Measurements from ENCODE around the gene RAB7A. TPM values are rescaled to one million over a fixed set of nuclear protein-coding genes. Genes with fewer than 3 reads are reported as not detected.

Gene RAB7A
- total RNA-seq, 1 donor from 2014 or later, result 90.3 TPM

DNA sequence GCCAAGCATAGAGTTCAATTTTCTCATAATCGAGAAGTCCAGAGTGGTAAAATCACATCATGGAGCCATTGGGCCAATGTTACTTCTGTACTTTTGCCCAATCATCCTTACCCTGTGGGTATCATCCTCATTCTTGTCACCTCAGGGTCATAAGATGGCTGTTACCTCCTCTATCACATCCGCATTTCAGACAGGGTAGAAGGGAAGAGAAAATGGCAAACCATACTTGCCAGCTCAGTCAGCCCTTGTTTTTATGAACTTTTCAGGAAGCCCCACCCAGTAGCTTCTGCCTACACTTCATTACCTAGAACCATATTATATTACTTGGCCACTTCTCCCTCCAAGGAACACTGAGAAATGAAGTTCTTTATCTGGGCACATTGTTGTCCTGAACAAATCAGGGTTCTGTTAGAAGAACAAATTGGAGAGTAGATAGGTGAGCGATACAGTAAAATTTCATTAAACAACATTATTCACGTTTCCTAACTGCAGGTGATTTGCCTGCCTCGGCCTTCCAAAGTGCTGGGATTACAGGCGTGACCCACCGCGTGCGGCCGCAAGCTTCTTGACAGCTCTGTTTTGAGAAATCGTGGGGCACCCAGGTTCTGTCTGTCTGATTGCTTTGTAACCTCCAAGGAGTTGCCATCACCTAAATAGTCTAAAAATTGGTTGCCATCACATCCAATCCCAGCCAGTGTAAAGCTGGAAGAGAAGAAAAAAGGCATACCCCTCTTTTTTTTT, 40.8 kb upstream of the RAB7A start:
- Histone ChIP-seq H3K27ac (no peak overlapping the region), H3K4me1 (no peaks in the 10 kb centered on the region), H3K36me3 (no peaks in the 10 kb centered on the region), H3K9me3 (no peaks in the 10 kb centered on the region), H3K27me3 (no peaks in the 10 kb centered on the region), H3K4me3 (no peak overlapping the region)
- intact Hi-C loops (cut with DNase I), result no loop called here
- TF ChIP-seq, protein P1, sequence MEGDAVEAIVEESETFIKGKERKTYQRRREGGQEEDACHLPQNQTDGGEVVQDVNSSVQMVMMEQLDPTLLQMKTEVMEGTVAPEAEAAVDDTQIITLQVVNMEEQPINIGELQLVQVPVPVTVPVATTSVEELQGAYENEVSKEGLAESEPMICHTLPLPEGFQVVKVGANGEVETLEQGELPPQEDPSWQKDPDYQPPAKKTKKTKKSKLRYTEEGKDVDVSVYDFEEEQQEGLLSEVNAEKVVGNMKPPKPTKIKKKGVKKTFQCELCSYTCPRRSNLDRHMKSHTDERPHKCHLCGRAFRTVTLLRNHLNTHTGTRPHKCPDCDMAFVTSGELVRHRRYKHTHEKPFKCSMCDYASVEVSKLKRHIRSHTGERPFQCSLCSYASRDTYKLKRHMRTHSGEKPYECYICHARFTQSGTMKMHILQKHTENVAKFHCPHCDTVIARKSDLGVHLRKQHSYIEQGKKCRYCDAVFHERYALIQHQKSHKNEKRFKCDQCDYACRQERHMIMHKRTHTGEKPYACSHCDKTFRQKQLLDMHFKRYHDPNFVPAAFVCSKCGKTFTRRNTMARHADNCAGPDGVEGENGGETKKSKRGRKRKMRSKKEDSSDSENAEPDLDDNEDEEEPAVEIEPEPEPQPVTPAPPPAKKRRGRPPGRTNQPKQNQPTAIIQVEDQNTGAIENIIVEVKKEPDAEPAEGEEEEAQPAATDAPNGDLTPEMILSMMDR (IDR thresholded peaks at IDR 0.05), result no peak
- DNase-seq (ENCODE audit: low spot score in 2 of 2), result no peak

DNA sequence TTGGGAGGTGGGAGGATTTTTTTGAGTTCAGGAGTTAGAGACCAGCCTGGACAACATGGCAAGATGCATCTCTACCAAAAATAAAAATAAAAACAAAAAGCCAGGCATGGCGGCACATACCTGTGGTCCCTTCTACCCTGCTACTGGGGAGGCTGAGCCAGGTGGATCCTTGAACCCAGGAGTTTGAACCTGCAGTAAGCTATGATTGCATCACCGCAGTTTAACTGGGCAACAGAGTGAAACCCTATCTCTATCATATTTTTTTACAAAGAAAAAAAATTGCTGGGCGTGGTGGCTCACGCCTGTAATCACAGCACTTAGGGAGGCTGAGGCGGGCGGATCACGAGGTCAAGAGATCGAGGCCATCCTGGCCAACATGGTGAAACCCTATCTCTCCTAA, 39.5 kb upstream of the RAB7A start:
- DNase-seq (ENCODE audit: low spot score in 2 of 2), result no peak
- H3K27ac ChIP-seq, result no peak overlapping the region

GRCh38 chr3:128689060-128689459, 36.9 kb upstream of the RAB7A start:
- DNase-seq (ENCODE audit: low spot score in 2 of 2), result no peak
- Histone ChIP-seq H3K36me3 (no peaks in the 10 kb centered on the region), H3K9me3 (no peaks in the 10 kb centered on the region), H3K4me1 (no peaks in the 10 kb centered on the region), H3K27me3 (no peaks in the 10 kb centered on the region), H3K27ac (no peak overlapping the region), H3K4me3 (no peak overlapping the region)
- TF ChIP-seq, protein P1 (IDR thresholded peaks at IDR 0.05), result no peak
- intact Hi-C loops (cut with DNase I), result no loop called here

More for the DNA sequence above, 39.5 kb upstream of the RAB7A start:
- no peaks in the 10 kb centered on the region for H3K36me3 ChIP-seq
- TF ChIP-seq, protein P1 (IDR thresholded peaks at IDR 0.05), result no peak
- H3K27me3 ChIP-seq, result no peaks in the 10 kb centered on the region
- intact Hi-C loops (cut with DNase I), result no loop called here
- H3K4me3 ChIP-seq, result no peak overlapping the region
- no peaks in the 10 kb centered on the region for H3K9me3 ChIP-seq
- H3K4me1 ChIP-seq, result no peaks in the 10 kb centered on the region

- Histone ChIP-seq H3K27ac (no peak overlapping the region), H3K9me3 (no peaks in the 10 kb centered on the region), H3K4me1 (no peaks in the 10 kb centered on the region), H3K27me3 (no peaks in the 10 kb centered on the region), H3K4me3 (no peak overlapping the region), H3K36me3 (no peaks in the 10 kb centered on the region)
- intact Hi-C loops (cut with DNase I), result no loop called here
- TF ChIP-seq, protein P1 (IDR thresholded peaks at IDR 0.05), result no peak
- DNase-seq (ENCODE audit: low spot score in 2 of 2), result no peak
These were observed 32.3 kb upstream of the RAB7A start for GRCh38 chr3:128693696-128694095.

- intact Hi-C loops (cut with DNase I), result no loop called here
- H3K4me3 ChIP-seq, result no peak overlapping the region
- TF ChIP-seq, protein P1 (IDR thresholded peaks at IDR 0.05), result no peak
- no peaks in the 10 kb centered on the region for H3K4me1 ChIP-seq
- no peak overlapping the region for H3K27ac ChIP-seq
- H3K36me3 ChIP-seq, result no peaks in the 10 kb centered on the region
- DNase-seq (ENCODE audit: low spot score in 2 of 2), result no peak
- no peaks in the 10 kb centered on the region for H3K27me3 ChIP-seq
- H3K9me3 ChIP-seq, result no peaks in the 10 kb centered on the region
These were observed 28.6 kb upstream of the RAB7A start for GRCh38 chr3:128697341-128697740.

Data from ascending aorta (tissue), 2 donors.